Thymus (tissue), 14 donors: Measurements from ENCODE around the gene TMEM254. TPM values are rescaled to one million over a fixed set of nuclear protein-coding genes. Genes with fewer than 3 reads are reported as not detected.
A peak's percentile ranks its signal among the peaks of the same experiment; 100 is the strongest.
"Not testable (repeated sequence)": the region's sequence is repeated elsewhere in the genome, so short reads cannot be mapped to it uniquely, and the experiment has no call there.

Experiments
- DNase-seq, 9 donors: peaks; one replicate each; pipeline ENCODE4 v3.0.0-alpha.2; 2013; ENCODE audit warnings: low spot score in 9 of 9, low read depth in 6 of 9, missing footprints in 1 of 9
- H3K27ac ChIP-seq, 2 donors: one replicate each; pipeline ENCODE4 v1.5.1; 2013; ENCODE audit warnings: control low read depth in 1 of 2, low read depth in 1 of 2, low read length in 1 of 2, mild to moderate bottlenecking in 1 of 2, moderate library complexity in 1 of 2
- H3K27me3 ChIP-seq, 2 donors: one replicate each; pipeline ENCODE4 v1.5.1; 2013; ENCODE audit warnings: low read length in 1 of 2; ENCODE audit not compliant: control insufficient read depth in 2 of 2, insufficient read depth in 1 of 2
- H3K36me3 ChIP-seq, 2 donors: one replicate each; pipeline ENCODE4 v1.5.1; 2013; ENCODE audit warnings: low read length in 1 of 2, mild to moderate bottlenecking in 1 of 2, moderate library complexity in 1 of 2; ENCODE audit not compliant: control insufficient read depth in 2 of 2, insufficient read depth in 2 of 2
- H3K4me1 ChIP-seq, 2 donors: one replicate each; pipeline ENCODE4 v1.5.1; 2013; ENCODE audit warnings: low read length in 2 of 2; ENCODE audit not compliant: control insufficient read depth in 2 of 2, insufficient read depth in 2 of 2
- H3K4me3 ChIP-seq, 2 donors: one replicate each; pipeline ENCODE4 v1.5.1; 2013; ENCODE audit warnings: low read length in 2 of 2, control low read depth in 1 of 2, mild to moderate bottlenecking in 1 of 2
- H3K9me3 ChIP-seq, 2 donors: one replicate each; pipeline ENCODE4 v1.5.1; 2013; ENCODE audit warnings: low read length in 1 of 2, mild to moderate bottlenecking in 1 of 2; ENCODE audit not compliant: control insufficient read depth in 2 of 2, insufficient read depth in 1 of 2
- WGBS: extraction: QIAGEN DNeasy Blood & Tissue Kit; methylation state at CpG from one replicate; pipeline ENCODE4 v1.1.7; 2013; 5-methylcytosine and 5-hydroxymethylcytosine counted together
- long read RNA-seq, 10 donors: transcript quantifications; one replicate each; lab custom pipeline, GENCODE V29; 2026
- polyA plus RNA-seq: library from polyadenylated mRNA; stranded (reverse); fragments of 200-250 nt; gene quantifications from one replicate; pipeline ENCODE4 v1.2.3, GENCODE V29; 2013
- total RNA-seq: library from RNA; stranded (reverse); fragments of 120-200 nt; gene quantifications from one replicate; pipeline ENCODE4 v1.2.4, GENCODE V29; 2013
- donor health status: healthy.

The TMEM254 gene, protein sequence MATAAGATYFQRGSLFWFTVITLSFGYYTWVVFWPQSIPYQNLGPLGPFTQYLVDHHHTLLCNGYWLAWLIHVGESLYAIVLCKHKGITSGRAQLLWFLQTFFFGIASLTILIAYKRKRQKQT
- total RNA-seq = 10.0 TPM
- polyA plus RNA-seq = 20.9 TPM
- long read RNA-seq, donor 1 = 0 reads
- long read RNA-seq, donor 2 = 0 reads
- long read RNA-seq, donor 3, transcript TMEM254-205 (4 exons, 2,042 nt) = major isoform, 11 of 13 reads
- long read RNA-seq, donor 3, partial matches to known transcripts = 0 of 13 reads
- long read RNA-seq, donor 3, other reads (novel, unspliced or antisense) = 0 of 13 reads
- long read RNA-seq, donor 4, transcript TMEM254-205 (4 exons, 2,042 nt) = major isoform, 6 of 8 reads
- long read RNA-seq, donor 4, partial matches to known transcripts = 0 of 8 reads
- long read RNA-seq, donor 4, other reads (novel, unspliced or antisense) = 0 of 8 reads
- long read RNA-seq, donor 5, transcript TMEM254-205 (4 exons, 2,042 nt) = major isoform, 10 of 36 reads
- long read RNA-seq, donor 5, partial matches to known transcripts = 25 of 36 reads
- long read RNA-seq, donor 5, other reads (novel, unspliced or antisense) = 0 of 36 reads
- long read RNA-seq, donor 6, partial matches to known transcripts = 7 of 13 reads
- long read RNA-seq, donor 6, other reads (novel, unspliced or antisense) = 0 of 13 reads
- long read RNA-seq, donor 7, partial matches to known transcripts = 0 of 4 reads
- long read RNA-seq, donor 7, other reads (novel, unspliced or antisense) = 0 of 4 reads
- long read RNA-seq, donor 8, partial matches to known transcripts = 0 of 2 reads
- long read RNA-seq, donor 8, other reads (novel, unspliced or antisense) = 0 of 2 reads
- long read RNA-seq, donor 9, transcript TMEM254-205 (4 exons, 2,042 nt) = major isoform, 5 of 5 reads
- long read RNA-seq, donor 9, partial matches to known transcripts = 0 of 5 reads
- long read RNA-seq, donor 9, other reads (novel, unspliced or antisense) = 0 of 5 reads
- long read RNA-seq, donor 10, partial matches to known transcripts = 0 of 7 reads
- long read RNA-seq, donor 10, other reads (novel, unspliced or antisense) = 0 of 7 reads

DNA sequence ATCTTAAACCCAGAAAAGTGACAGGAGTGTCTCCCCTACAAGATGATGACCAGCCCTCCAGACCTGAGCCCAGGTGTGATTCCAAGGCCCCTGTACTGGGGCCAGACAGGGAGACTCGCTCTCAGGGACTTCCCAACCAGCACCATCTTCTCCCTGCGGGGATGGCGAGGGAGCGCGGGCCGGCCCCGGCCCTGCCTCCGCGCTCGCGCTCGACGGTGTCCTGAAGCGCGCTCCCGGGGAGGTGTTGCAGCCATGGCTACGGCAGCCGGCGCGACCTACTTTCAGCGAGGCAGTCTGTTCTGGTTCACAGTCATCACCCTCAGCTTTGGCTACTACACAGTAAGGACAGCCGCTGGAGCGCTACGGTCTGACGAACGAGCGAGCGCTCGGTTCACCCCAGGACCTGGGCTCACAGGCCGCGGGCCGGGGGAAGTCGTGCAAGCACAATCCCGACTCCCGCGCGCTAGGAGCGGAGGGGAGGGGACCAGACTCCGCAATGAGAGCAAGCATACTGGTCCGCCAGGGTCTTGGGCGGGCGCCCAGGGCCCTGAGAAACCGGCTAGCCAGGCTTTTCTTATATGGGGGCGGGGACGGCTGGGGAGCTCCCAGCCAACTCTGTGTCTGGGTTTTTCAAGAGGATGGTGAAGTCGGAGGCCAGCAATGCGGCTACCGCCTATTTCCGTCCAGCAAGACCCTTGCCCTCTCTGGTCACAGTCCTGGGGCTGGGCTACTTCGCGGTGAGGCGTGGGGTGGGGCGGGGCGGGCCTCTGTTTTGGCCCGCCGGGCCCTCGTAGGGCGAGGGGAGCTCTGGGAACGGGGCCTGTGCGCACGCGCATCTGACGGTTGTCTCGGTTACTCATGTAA lies at the start of gene TMEM254:
TSS of gene TMEM254 (plus strand) at position 218 of the 864 bp plus-strand sequence. CDS start at position 253, 35 bp downstream.
- WGBS = under 1% methylated on average over 64 of the region's 64 CpGs
- peak; percentile 76 to 95 (median 87) for DNase-seq
- peak within 1 kb of the TSS; percentile 84 to 93 for H3K27ac ChIP-seq
- H3K27me3 ChIP-seq = no peaks in the 10 kb centered on the region
- no peaks in the 10 kb centered on the region for H3K9me3 ChIP-seq
- peaks cover 0 to 9% of the 10 kb centered on the region in 2 donors for H3K4me1 ChIP-seq
- H3K4me3 ChIP-seq = peak within 1 kb of the TSS; percentile 77 to 80
- H3K36me3 ChIP-seq = no peaks in the 10 kb centered on the region

DNA sequence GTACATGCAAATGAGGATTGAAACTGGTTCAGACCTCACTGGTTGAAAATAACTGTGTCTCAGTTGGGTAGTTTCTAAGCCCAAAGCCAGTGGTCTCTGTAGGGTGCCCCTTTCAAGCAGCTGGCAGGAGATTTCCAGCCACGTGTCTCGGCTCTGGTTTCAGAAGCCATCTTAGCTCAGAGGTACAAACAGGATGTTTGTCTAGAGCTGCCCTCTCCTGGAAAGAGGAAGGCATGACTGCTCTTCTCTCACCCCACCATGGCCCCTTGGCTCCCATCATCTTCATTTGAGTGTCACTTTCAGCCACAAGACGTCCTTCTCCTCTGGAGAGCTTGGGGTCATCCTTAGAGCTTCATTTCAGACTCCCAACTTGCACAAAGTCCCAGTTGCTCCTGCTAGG lies 49.3 kb upstream of the TMEM254 start:
- H3K4me3 ChIP-seq, H3K36me3 ChIP-seq, H3K9me3 ChIP-seq, H3K27me3 ChIP-seq, H3K4me1 ChIP-seq, H3K27ac ChIP-seq: not testable (repeated sequence)
- peak in 1 of 9 donors; percentile 9 for DNase-seq
- WGBS = 94% methylated on average over 3 of the region's 3 CpGs

DNA sequence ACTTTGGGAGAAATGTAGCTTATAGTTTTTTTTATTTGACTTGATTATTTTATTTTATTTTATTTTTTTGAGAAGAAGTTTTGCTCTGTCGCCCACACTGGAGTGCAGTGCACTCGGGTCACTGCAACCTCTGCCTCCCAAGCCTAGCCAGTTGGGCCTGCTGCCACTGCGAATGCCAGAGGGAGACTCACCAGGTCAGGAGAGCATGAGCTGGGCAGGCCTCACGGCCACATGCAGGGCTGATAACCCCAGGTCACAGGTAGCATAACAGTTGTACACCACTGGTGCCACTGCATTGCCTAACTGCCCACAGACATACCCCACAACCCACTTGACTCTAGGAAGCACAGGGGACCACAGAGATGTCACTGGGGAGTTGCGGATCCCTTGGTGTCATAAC lies 48.6 kb upstream of the TMEM254 start:
- 57% methylated on average over 5 of the region's 5 CpGs for WGBS
- DNase-seq, H3K4me1 ChIP-seq, H3K27ac ChIP-seq, H3K4me3 ChIP-seq, H3K9me3 ChIP-seq, H3K36me3 ChIP-seq, H3K27me3 ChIP-seq: not testable (repeated sequence)

DNA sequence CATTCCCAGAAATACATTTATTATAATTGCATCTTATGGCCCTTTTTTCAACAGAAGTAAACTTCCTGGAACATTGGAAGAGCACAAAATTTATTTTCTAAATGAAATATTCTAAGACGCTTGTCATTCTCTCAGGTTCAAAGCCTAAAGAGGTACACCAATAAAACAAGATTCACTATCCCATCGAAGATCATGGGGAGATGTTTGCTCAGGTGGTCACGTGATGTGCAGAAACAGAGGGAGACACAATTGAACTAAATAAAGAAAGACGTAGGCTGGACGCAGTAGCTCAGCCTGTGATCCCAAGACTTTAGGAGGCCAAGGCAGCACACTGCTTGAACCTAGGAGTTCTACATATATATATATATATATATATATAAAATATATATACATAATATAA lies 46.0 kb upstream of the TMEM254 start:
- no peak for DNase-seq
- Histone ChIP-seq H3K36me3 (no peaks in the 10 kb centered on the region), H3K9me3 (no peaks in the 10 kb centered on the region), H3K4me3 (no peak overlapping the region), H3K4me1 (no peaks in the 10 kb centered on the region), H3K27ac (no peak overlapping the region), H3K27me3 (no peaks in the 10 kb centered on the region)
- 97% methylated on average over 5 of the region's 5 CpGs for WGBS

DNA sequence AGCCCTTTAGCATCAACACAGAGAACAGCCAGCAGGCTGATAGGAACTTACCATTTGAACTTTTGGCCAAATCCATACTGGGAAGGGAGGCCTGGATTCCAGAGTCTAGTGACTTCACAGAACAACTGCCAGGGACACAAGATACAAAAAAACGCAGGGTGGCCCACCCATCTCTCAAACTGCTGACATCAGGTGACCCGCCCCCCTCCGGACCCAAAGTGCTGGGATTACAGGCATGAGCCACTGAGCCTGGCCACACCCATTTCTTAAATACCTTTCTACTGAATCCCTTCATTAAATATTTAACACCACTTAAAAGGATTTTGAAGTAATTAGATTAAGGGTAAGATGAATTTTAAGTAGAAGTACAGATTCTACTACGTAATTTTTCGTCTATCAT lies 43.7 kb upstream of the TMEM254 start:
- not testable (repeated sequence) for H3K27me3 ChIP-seq, H3K9me3 ChIP-seq, H3K4me1 ChIP-seq, H3K36me3 ChIP-seq, DNase-seq, H3K27ac ChIP-seq, H3K4me3 ChIP-seq
- whole genome bisulfite sequencing = 98% methylated on average over 5 of the region's 5 CpGs

DNA sequence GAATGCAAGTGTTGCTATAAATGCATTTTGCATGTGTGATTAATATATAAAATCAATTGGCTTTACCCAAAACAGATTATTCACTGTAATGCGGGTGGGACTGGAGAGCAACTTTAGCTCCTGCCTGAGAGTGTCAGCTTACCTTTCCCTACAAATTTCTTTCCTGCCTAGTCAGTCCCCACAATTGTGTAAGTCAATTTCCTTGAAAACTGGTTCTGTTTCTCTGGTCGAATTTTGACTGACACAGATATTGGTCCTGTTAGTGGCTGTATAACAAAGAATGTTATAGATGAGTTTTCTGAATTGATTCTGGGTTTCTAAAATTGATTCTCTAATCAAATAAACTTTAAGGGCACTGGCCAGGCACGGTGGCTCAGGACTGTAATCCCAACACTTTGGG lies 43.0 kb upstream of the TMEM254 start:
- DNase-seq, H3K27me3 ChIP-seq, H3K9me3 ChIP-seq, H3K4me1 ChIP-seq, H3K36me3 ChIP-seq, H3K4me3 ChIP-seq, H3K27ac ChIP-seq: not testable (repeated sequence)
- WGBS = 96% methylated on average over 3 of the region's 3 CpGs

DNA sequence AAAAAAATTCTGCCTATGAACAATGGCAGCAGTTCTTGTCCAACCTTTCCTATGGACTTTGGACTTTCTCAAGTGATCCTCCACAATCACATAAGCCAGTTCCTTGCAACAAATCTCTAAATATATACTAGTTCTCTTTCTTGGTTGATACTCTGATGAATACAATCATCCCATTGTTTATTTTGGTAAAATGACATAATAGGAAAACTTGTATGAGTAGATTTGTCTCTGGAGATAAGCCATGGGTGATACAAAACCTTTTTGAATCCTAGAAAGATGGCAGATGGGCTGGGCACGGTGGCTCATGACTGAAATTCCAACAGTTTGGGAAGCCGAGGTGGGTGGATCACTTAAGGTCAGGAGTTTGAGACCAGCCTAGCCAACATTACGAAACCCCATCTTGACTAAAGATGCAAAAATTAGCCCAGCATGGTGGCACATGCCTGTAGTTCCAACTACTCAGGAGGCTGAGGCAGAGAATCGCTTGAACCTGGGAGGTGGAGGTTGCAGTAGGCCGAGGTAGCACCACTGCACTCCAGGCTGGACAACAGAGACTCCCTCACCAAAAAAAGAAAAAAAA lies 41.5 kb upstream of the TMEM254 start:
- not testable (repeated sequence) for H3K27me3 ChIP-seq, DNase-seq, H3K4me3 ChIP-seq, H3K27ac ChIP-seq, H3K9me3 ChIP-seq, H3K36me3 ChIP-seq, H3K4me1 ChIP-seq
- 98% methylated on average over 5 of the region's 5 CpGs for WGBS

DNA sequence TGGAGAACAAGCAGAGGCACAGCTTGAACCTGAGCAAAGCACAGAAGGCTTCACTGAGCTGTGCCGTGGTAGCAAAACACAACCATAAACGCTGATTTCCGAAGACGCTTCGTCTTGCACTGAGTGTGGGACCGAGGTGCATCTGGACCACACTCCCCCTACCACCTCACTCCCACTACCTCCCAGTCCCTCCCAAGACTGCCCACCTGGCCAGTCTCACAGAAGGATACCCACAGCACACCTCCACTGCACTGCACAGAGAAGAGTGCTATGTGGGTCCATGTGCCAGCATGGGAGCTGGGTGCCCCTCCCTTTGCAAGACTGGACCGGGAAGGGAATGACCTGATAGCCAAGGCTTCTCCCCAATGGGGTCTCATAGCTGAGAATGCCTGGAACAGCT lies 40.2 kb upstream of the TMEM254 start:
- H3K4me1 ChIP-seq, H3K27ac ChIP-seq, H3K9me3 ChIP-seq, DNase-seq, H3K36me3 ChIP-seq, H3K27me3 ChIP-seq, H3K4me3 ChIP-seq: not testable (repeated sequence)
- 100% methylated on average over 1 of the region's 7 CpGs for WGBS
